ENCODE data around the gene MTPN. TPM values are rescaled to one million over a fixed set of nuclear protein-coding genes. Genes with fewer than 3 reads are reported as not detected.
A peak's percentile ranks its signal among the peaks of the same experiment; 100 is the strongest.

Gene MTPN
- total RNA-seq, 1 donor from 2014 or later, result 120 TPM

DNA sequence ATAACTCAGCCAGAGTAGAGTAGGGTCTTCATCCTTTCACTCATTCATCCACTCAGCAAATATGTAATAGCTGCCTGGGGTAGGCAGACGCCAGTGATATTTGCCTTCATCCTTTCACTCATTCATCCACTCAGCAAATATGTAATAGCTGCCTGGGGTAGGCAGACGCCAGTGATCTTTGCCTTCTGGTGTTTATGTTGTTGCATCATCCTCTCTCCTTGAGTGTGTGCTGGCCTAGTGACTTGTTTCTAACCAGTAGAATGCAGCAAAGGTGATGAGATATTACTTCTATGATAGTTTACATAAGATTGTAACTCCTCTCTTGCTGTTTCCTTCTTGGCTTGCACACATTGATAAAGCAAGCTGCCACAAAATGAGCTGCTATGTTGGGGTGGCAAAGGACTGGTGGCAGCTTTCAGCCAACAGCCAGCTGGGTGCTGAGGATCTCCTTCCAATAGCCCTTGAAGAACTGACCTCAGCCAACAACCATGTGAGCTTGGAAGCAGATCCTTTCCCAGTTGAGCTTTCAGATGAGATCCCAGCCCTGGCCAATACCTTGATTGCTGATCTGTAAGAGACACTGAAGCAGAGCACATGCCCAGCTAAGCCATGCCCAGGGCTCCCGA is 23.2 kb upstream of the MTPN start:
- no peak for DNase-seq (ENCODE audit: low read depth)
- TF ChIP-seq, protein P1, sequence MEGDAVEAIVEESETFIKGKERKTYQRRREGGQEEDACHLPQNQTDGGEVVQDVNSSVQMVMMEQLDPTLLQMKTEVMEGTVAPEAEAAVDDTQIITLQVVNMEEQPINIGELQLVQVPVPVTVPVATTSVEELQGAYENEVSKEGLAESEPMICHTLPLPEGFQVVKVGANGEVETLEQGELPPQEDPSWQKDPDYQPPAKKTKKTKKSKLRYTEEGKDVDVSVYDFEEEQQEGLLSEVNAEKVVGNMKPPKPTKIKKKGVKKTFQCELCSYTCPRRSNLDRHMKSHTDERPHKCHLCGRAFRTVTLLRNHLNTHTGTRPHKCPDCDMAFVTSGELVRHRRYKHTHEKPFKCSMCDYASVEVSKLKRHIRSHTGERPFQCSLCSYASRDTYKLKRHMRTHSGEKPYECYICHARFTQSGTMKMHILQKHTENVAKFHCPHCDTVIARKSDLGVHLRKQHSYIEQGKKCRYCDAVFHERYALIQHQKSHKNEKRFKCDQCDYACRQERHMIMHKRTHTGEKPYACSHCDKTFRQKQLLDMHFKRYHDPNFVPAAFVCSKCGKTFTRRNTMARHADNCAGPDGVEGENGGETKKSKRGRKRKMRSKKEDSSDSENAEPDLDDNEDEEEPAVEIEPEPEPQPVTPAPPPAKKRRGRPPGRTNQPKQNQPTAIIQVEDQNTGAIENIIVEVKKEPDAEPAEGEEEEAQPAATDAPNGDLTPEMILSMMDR (conservative IDR thresholded peaks at IDR 0.05; ENCODE audit: low read depth, low read length), result no peak
- H3K4me3 ChIP-seq (ENCODE audit: low read depth, low read length), result no peak overlapping the region

DNA sequence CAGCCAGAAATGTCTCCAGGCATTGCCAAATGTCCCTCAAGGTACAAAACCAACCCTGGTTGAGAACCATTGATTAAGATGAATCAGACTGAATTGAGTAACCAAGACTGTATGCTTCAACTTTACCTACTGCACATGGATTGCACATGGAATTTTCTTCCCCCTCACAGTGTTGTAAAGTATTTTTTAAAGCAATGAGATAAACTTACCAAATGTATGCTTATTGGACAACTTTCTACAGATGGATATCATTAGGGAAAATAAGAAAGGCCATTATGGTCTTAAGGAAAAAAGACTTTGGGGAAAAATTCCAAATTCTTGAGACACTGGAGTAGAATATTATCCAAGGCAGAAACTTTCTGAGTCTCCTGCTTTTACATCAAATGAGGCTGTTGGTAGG is 20.9 kb upstream of the MTPN start:
- no peak overlapping the region for H3K4me3 ChIP-seq (ENCODE audit: low read depth, low read length)
- TF ChIP-seq, protein P1 (conservative IDR thresholded peaks at IDR 0.05; ENCODE audit: low read depth, low read length), result no peak
- DNase-seq (ENCODE audit: low read depth), result no peak

DNA sequence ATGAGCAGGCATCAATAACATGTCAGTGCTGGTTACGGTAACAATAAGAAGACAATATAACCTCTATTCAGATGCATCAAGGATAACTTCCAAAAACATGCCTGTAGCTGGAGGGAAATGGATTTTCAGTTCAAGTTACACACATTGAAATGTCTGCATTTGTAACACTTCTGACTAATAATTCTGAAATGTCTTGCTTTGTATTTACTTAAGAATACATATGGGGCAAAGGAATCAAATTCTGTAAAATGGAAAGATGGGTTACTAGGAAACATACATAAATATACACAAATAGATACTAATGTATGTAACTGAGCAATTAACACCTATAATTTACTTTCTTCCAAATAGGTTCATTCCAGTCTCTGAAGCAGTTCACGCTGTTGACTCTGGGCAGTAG is 18.6 kb upstream of the MTPN start:
- no peak overlapping the region for H3K4me3 ChIP-seq (ENCODE audit: low read depth, low read length)
- DNase-seq (ENCODE audit: low read depth), result no peak
- TF ChIP-seq, protein P1 (conservative IDR thresholded peaks at IDR 0.05; ENCODE audit: low read depth, low read length), result no peak

DNA sequence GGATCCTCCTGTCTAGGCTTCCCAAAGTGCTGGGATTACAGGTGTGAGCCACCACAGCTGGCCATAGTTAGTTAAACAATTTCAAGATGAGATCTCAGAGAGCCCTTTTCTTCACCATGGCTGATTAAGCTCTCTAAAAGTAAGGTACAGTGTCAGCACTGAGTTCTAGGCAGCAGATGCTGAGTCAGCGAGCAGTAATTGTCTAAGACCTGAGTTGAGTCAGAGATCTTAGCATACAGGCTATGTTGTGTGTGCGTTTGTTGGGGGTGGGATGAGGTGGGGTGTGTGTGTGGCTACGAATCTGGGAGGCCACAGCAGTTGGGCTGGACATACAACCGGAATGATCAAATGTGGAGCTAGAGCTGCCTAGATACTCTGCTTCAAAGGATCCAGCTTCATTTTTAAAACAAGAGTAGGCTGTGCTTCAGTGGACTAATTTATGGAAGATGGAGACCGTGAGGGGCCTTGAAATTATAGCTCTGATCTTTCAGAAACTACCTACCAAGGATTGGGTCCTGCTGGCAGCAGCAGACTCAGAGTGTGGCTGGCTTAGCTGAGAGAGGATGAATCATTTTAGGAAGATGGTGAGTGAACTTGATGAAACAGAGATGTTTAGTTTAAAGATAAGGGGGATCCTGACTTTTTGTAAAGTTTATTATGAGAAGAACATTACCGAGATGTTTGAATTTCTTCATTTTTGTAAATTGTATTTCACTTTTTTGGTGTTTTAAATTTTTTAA is 17.5 kb upstream of the MTPN start:
- TF ChIP-seq, protein P1 (conservative IDR thresholded peaks at IDR 0.05; ENCODE audit: low read depth, low read length), result no peak
- peak; percentile 36 for DNase-seq (ENCODE audit: low read depth)
- no peak overlapping the region for H3K4me3 ChIP-seq (ENCODE audit: low read depth, low read length)

DNA sequence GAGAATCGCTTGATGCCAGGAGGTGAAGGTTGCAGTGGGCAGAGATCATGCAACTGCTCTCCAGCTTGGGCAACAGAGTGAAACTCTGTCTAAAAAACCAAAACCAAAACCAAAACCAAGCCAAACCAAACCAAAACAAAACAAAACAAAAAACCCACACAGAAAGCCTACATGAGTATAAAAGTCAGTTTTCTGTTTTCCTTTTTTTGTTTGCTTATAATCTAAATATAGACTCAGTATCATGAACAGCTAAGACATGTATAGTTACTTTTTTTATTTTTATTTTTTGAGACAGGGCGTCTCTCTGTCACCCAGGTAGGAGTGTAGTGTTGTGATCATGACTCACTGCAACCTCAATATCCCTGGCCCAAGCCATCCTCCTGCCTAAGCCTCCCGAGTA is 16.8 kb upstream of the MTPN start:
- no peak for DNase-seq (ENCODE audit: low read depth)
- TF ChIP-seq, protein P1 (conservative IDR thresholded peaks at IDR 0.05; ENCODE audit: low read depth, low read length), result no peak
- H3K4me3 ChIP-seq (ENCODE audit: low read depth, low read length), result no peak overlapping the region

DNA sequence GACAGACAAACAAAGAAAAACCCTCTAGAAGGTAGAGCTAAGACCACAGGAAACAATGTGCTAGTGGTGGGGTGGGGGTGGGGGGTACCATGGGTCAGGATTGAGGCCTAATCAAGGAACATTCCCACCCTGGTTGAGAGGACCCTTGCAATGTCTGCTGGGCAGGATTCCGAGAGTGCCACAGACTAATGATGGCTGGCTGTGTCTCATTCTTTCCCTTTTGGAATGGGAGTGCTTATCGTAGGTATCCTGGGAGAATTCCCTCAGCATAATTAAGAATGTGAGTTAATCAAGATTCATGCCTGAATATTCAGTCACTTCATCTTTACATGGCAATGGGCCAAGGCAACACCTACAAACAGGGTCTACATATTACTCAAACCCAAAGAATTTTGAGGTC is 14.7 kb upstream of the MTPN start:
- TF ChIP-seq, protein P1 (conservative IDR thresholded peaks at IDR 0.05; ENCODE audit: low read depth, low read length), result no peak
- DNase-seq (ENCODE audit: low read depth), result no peak
- H3K4me3 ChIP-seq (ENCODE audit: low read depth, low read length), result no peak overlapping the region

DNA sequence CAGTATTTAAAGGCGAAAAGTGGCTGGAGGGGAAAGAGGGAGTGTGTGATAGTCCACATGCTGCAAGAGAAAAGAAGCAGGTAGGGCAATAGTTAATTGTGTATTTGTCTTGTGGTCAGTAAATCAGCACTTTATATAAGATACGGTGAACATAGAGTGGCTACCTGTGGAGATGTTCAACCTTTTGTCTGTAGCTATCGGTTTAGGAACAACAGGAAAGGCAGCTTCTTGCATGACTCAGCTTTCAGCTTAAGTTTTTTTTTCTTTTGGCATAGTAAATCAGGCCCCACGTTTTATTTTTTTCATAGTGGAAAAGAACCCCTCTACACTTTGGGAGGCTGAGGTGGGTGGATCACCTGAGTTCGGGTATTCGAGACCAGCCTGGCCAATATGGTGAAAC is 14.2 kb upstream of the MTPN start:
- TF ChIP-seq, protein P1 (conservative IDR thresholded peaks at IDR 0.05; ENCODE audit: low read depth, low read length), result no peak
- no peak overlapping the region for H3K4me3 ChIP-seq (ENCODE audit: low read depth, low read length)
- DNase-seq (ENCODE audit: low read depth), result no peak

Measured in epithelial cell of proximal tubule (primary cell).